ENCODE data around the gene JPH4. TPM values are rescaled to one million over a fixed set of nuclear protein-coding genes. Genes with fewer than 3 reads are reported as not detected.

The JPH4 gene
- polyA plus RNA-seq, 1 of the 3 experiments (the other 2 are of a cell fraction) = 8.7 TPM

GRCh38 chr14:23624830-23625404, 46.3 kb upstream of the JPH4 start:
- CTCF ChIA-PET = interaction anchor here (1.0 to 1.9 kb wide), 2 partner anchors 286 to 305 kb away, joined by 3 to 4 read pairs; no protein-coding TSS in a partner anchor
- POLR2A ChIA-PET = no interaction called here

GRCh38 chr14:23623962-23624361, 45.4 kb upstream of the JPH4 start:
- ChIA-PET CTCF (interaction anchor here (1.0 to 1.9 kb wide), 2 partner anchors 287 to 306 kb away, joined by 3 to 4 read pairs; no protein-coding TSS in a partner anchor), POLR2A (no interaction called here)
- Histone ChIP-seq H4K20me1 (ENCODE audit: insufficient read depth) (no peaks in the 10 kb centered on the region), H3K4me1 (ENCODE audit: control insufficient read depth in 1 of 2, insufficient read depth in 2 of 2, low read depth in 1 of 2, low read length in 1 of 2) (no peaks in the 10 kb centered on the region), H3K27ac (ENCODE audit: low read depth in 2 of 2, low read length in 1 of 2) (no peak overlapping the region), H3K36me3 (replicated peaks in 1 of 2; ENCODE audit: control insufficient read depth in 1 of 2, insufficient read depth in 2 of 2, low read length in 1 of 2) (no peaks in the 10 kb centered on the region), H2AFZ (ENCODE audit: low read depth) (no peak overlapping the region), H3K4me2 (no peak overlapping the region), H3K9ac (no peak overlapping the region), H3K27me3 (ENCODE audit: insufficient read depth) (no peaks in the 10 kb centered on the region), H3K9me2 (no peaks in the 10 kb centered on the region), H3K4me3 (ENCODE audit: low read depth in 2 of 2, low read length in 1 of 2) (no peak overlapping the region), H3K79me2 (ENCODE audit: insufficient read depth) (no peaks in the 10 kb centered on the region), H3F3A (replicated peaks; ENCODE audit: insufficient read depth) (no peaks in the 10 kb centered on the region), H3K9me3 (peaks cover 14% of the 10 kb centered on the region; the same call in 1 of the 2 replicates)
- DNase-seq = no peak
- TF ChIP-seq RXRA (IDR thresholded peaks at IDR 0.05; ENCODE audit: borderline replicate concordance, low read depth) (no peak), EP300 (IDR thresholded peaks at IDR 0.05; ENCODE audit: borderline replicate concordance in 1 of 2, low read depth in 1 of 2, low read length in 1 of 2) (no peak), MAX (IDR thresholded peaks at IDR 0.05; ENCODE audit: low read depth) (no peak), RCOR1 (IDR thresholded peaks at IDR 0.05; ENCODE audit: low read length) (no peak), MXI1 (IDR thresholded peaks at IDR 0.05; ENCODE audit: low read depth, low read length) (no peak), IRF3 (IDR thresholded peaks at IDR 0.05; ENCODE audit: low read depth, low read length) (no peak), EZH2phosphoT487 (IDR thresholded peaks at IDR 0.05; ENCODE audit: borderline replicate concordance, low read depth) (no peak), FOXM1 (IDR thresholded peaks at IDR 0.05; ENCODE audit: low read depth) (no peak), ZBTB33 (IDR thresholded peaks at IDR 0.05; ENCODE audit: borderline replicate concordance, low read depth) (no peak), TAF1 (IDR thresholded peaks at IDR 0.05; ENCODE audit: borderline replicate concordance, low read depth, low read length) (no peak), RFX5 (IDR thresholded peaks at IDR 0.05; ENCODE audit: low read length) (no peak), NFIC (IDR thresholded peaks at IDR 0.05; ENCODE audit: borderline replicate concordance) (no peak), RAD21 (IDR thresholded peaks at IDR 0.05; ENCODE audit: low read length) (no peak), CHD2 (IDR thresholded peaks at IDR 0.05; ENCODE audit: low read length, partially characterized antibody) (no peak)

More at GRCh38 chr14:23624830-23625404, 46.3 kb upstream of the JPH4 start:
- Histone ChIP-seq H3K27ac (ENCODE audit: low read depth in 2 of 2, low read length in 1 of 2) (no peak overlapping the region), H3K36me3 (replicated peaks in 1 of 2; ENCODE audit: control insufficient read depth in 1 of 2, insufficient read depth in 2 of 2, low read length in 1 of 2) (no peaks in the 10 kb centered on the region), H3K9ac (no peak overlapping the region), H2AFZ (ENCODE audit: low read depth) (no peak overlapping the region), H3K9me2 (no peaks in the 10 kb centered on the region), H3K4me1 (ENCODE audit: control insufficient read depth in 1 of 2, insufficient read depth in 2 of 2, low read depth in 1 of 2, low read length in 1 of 2) (no peaks in the 10 kb centered on the region), H3K9me3 (peaks cover 14% of the 10 kb centered on the region; the same call in 1 of the 2 replicates), H3K27me3 (ENCODE audit: insufficient read depth) (no peaks in the 10 kb centered on the region), H3K4me2 (no peak overlapping the region), H3F3A (replicated peaks; ENCODE audit: insufficient read depth) (no peaks in the 10 kb centered on the region), H3K79me2 (ENCODE audit: insufficient read depth) (no peaks in the 10 kb centered on the region), H4K20me1 (ENCODE audit: insufficient read depth) (no peaks in the 10 kb centered on the region), H3K4me3 (ENCODE audit: low read depth in 2 of 2, low read length in 1 of 2) (no peak overlapping the region)
- 13% methylated on average over 3 of the region's 3 CpGs for WGBS (ENCODE audit: low lambda C conversion rate)
- no peak for DNase-seq
- TF ChIP-seq EZH2phosphoT487 (IDR thresholded peaks at IDR 0.05; ENCODE audit: borderline replicate concordance, low read depth) (no peak), FOXM1 (IDR thresholded peaks at IDR 0.05; ENCODE audit: low read depth) (no peak), RCOR1 (IDR thresholded peaks at IDR 0.05; ENCODE audit: low read length) (no peak), POLR2AphosphoS5 (IDR thresholded peaks at IDR 0.05; ENCODE audit: low read depth, low read length) (no peak), NRF1 (IDR thresholded peaks at IDR 0.05; ENCODE audit: low read depth, low read length) (no peak), MXI1 (IDR thresholded peaks at IDR 0.05; ENCODE audit: low read depth, low read length) (no peak)
